Measurements from ENCODE around the gene AACS.
"Not testable (repeated sequence)": the region's sequence is repeated elsewhere in the genome, so short reads cannot be mapped to it uniquely, and the experiment has no call there.

AACS gene

GRCh38 chr12:125055591-125055990 lies 9.6 kb upstream of the AACS start:
- DNase-seq (ENCODE audit: low spot score) = no peak
- no peak for FAIRE-seq

- no peak for FAIRE-seq
- no peak for DNase-seq (ENCODE audit: low spot score)
Measured at GRCh38 chr12:125056306-125056705, 8.9 kb upstream of the AACS start.

GRCh38 chr12:125057708-125058107 lies 7.5 kb upstream of the AACS start:
- FAIRE-seq (no peak), DNase-seq (ENCODE audit: low spot score) (no peak)

- no peak for DNase-seq (ENCODE audit: low spot score)
- no peak for FAIRE-seq
Measured at GRCh38 chr12:125061229-125061628, 4.0 kb upstream of the AACS start.

- DNase-seq (ENCODE audit: low spot score); FAIRE-seq: not testable (repeated sequence)
Measured at GRCh38 chr12:125063522-125063921, 1.7 kb upstream of the AACS start.

GRCh38 chr12:125064492-125064891 lies 743 bp upstream of the AACS start:
- DNase-seq (ENCODE audit: low spot score) = no peak
- FAIRE-seq = no peak

GRCh38 chr12:125065919-125066570 lies 810 bp downstream of the AACS start:
- FAIRE-seq (no peak), DNase-seq (ENCODE audit: low spot score) (peak; percentile 26)

- no peak for DNase-seq (ENCODE audit: low spot score)
- FAIRE-seq = no peak
Measured at GRCh38 chr12:125068391-125068790, 3.2 kb downstream of the AACS start.

- DNase-seq (ENCODE audit: low spot score) = no peak
- no peak for FAIRE-seq
Measured at GRCh38 chr12:125069616-125070015, 4.4 kb downstream of the AACS start.

- DNase-seq (ENCODE audit: low spot score) = no peak
- FAIRE-seq = no peak
Measured at GRCh38 chr12:125070112-125070511, 4.9 kb downstream of the AACS start.

GRCh38 chr12:125070661-125071390 lies 5.6 kb downstream of the AACS start:
- FAIRE-seq = no peak
- DNase-seq (ENCODE audit: low spot score) = no peak

GRCh38 chr12:125071456-125071855 lies 6.2 kb downstream of the AACS start:
- DNase-seq (ENCODE audit: low spot score) (no peak), FAIRE-seq (no peak)

- FAIRE-seq (no peak), DNase-seq (ENCODE audit: low spot score) (no peak)
Measured at GRCh38 chr12:125072496-125072895, 7.3 kb downstream of the AACS start.

- not testable (repeated sequence) for DNase-seq (ENCODE audit: low spot score); FAIRE-seq
Measured at GRCh38 chr12:125074294-125074693, 9.1 kb downstream of the AACS start.

GRCh38 chr12:125076103-125076502 lies 10.9 kb downstream of the AACS start:
- DNase-seq (ENCODE audit: low spot score) (no peak), FAIRE-seq (no peak)

GRCh38 chr12:125079084-125079483 lies 13.8 kb downstream of the AACS start:
- FAIRE-seq = no peak
- DNase-seq (ENCODE audit: low spot score) = no peak

GRCh38 chr12:125079648-125080645 lies 14.7 kb downstream of the AACS start:
- FAIRE-seq (no peak), DNase-seq (ENCODE audit: low spot score) (no peak)

- FAIRE-seq (no peak), DNase-seq (ENCODE audit: low spot score) (no peak)
Measured at GRCh38 chr12:125081427-125081826, 16.2 kb downstream of the AACS start.

GRCh38 chr12:125083072-125083471 lies 17.8 kb downstream of the AACS start:
- DNase-seq (ENCODE audit: low spot score) = no peak
- FAIRE-seq = no peak

GRCh38 chr12:125088199-125088598 lies 23.0 kb downstream of the AACS start:
- DNase-seq (ENCODE audit: low spot score); FAIRE-seq: not testable (repeated sequence)

- DNase-seq (ENCODE audit: low spot score) (no peak), FAIRE-seq (no peak)
Measured at GRCh38 chr12:125089083-125089482, 23.8 kb downstream of the AACS start.

GRCh38 chr12:125089626-125090025 lies 24.4 kb downstream of the AACS start:
- FAIRE-seq (no peak), DNase-seq (ENCODE audit: low spot score) (no peak)

Measured in urothelium cell line (cell line).